ENCODE data around the gene TXNRD3. TPM values are rescaled to one million over a fixed set of nuclear protein-coding genes. Genes with fewer than 3 reads are reported as not detected.

TXNRD3 gene
- total RNA-seq, 1 experiment from 2014 or later, result 8.1 TPM

- WGBS (ENCODE audit: extremely low coverage, insufficient read length, low lambda C conversion rate), result no CpG with 5 or more reads among the region's 7 CpGs
- Histone ChIP-seq H2BK20ac (ENCODE audit: low read depth, low read length, poor library complexity, severe bottlenecking) (no peak overlapping the region), H3K9ac (ENCODE audit: extremely low read depth, insufficient read length, low read length) (no peak overlapping the region), H3K79me2 (ENCODE audit: insufficient read depth, low read length) (no peaks in the 10 kb centered on the region), H4K20me1 (ENCODE audit: control insufficient read depth, insufficient read depth, insufficient read length) (no peaks in the 10 kb centered on the region), H3K23me2 (ENCODE audit: insufficient read length, low read depth, low read length, poor library complexity, severe bottlenecking) (no peaks in the 10 kb centered on the region), H3K4me2 (ENCODE audit: insufficient read depth, insufficient read length, low read length) (no peak overlapping the region), H2BK120ac (ENCODE audit: low read depth, low read length, poor library complexity, severe bottlenecking) (no peak overlapping the region), H4K5ac (ENCODE audit: insufficient read length, low read depth, low read length) (no peak overlapping the region), H3K4me1 (ENCODE audit: insufficient read depth, low read length) (no peaks in the 10 kb centered on the region), H2BK5ac (ENCODE audit: insufficient read length, low read length) (no peak overlapping the region), H3K9me3 (ENCODE audit: control insufficient read depth, low read depth, low read length) (no peaks in the 10 kb centered on the region), H2AK5ac (ENCODE audit: insufficient read length, low read length) (no peak overlapping the region), H3K14ac (ENCODE audit: insufficient read depth, low read length) (no peak overlapping the region), H2AFZ (ENCODE audit: low read length) (no peak overlapping the region), H3K23ac (ENCODE audit: insufficient read length, low read depth, low read length) (no peak overlapping the region), H4K91ac (ENCODE audit: insufficient read length, low read depth, low read length) (no peak overlapping the region), H4K8ac (replicated peaks; ENCODE audit: insufficient read length, low read depth, low read length) (no peak overlapping the region), H2BK12ac (ENCODE audit: insufficient read length, low read depth, low read length) (no peak overlapping the region), H2BK15ac (ENCODE audit: low read depth, low read length) (no peak overlapping the region), H3K27ac (ENCODE audit: insufficient read length, low read depth, low read length) (no peak overlapping the region), H3K27me3 (ENCODE audit: insufficient read depth, low read length) (no peaks in the 10 kb centered on the region; the same call in 1 of the 2 replicates), H3K79me1 (ENCODE audit: insufficient read depth, low read depth, low read length, poor library complexity, severe bottlenecking) (no peaks in the 10 kb centered on the region), H3K4ac (ENCODE audit: low read depth, low read length) (no peak overlapping the region), H3K18ac (ENCODE audit: insufficient read length, low read depth, low read length) (no peak overlapping the region), H3K56ac (ENCODE audit: insufficient read length, low read depth, low read length) (no peak overlapping the region), H3T11ph (ENCODE audit: low read length) (no peak overlapping the region)
- H3K9me3 Mint-ChIP-seq, result peaks cover 6% of the 10 kb centered on the region in 2 experiments; a peak in 4 of 5 replicates
- no peak overlapping the region for H3K4me3 Mint-ChIP-seq
- no peaks in the 10 kb centered on the region for H3K36me3 Mint-ChIP-seq (ENCODE audit: insufficient read depth in 1 of 3, low read depth in 3 of 3)
- TF ChIP-seq CTCF (conservative IDR thresholded peaks at IDR 0.05), result no peak
- peaks cover 52% of the 10 kb centered on the region for H3K27me3 Mint-ChIP-seq (ENCODE audit: low read depth)
- DNase-seq, result no peak
- H3K4me1 Mint-ChIP-seq, result peaks cover 8 to 21% of the 10 kb centered on the region in 2 experiments
- no peak overlapping the region; a peak in 1 of 7 replicates for H3K27ac Mint-ChIP-seq
Measured at GRCh38 chr3:126676919-126677705, 22.2 kb upstream of the TXNRD3 start.

All from H9 (cell line).